ENCODE measurements around the gene PRCD. TPM values are rescaled to one million over a fixed set of nuclear protein-coding genes. Genes with fewer than 3 reads are reported as not detected.
A peak's percentile ranks its signal among the peaks of the same experiment; 100 is the strongest.

The PRCD gene
- total RNA-seq, 4 donors from 2014 or later: 0.26 to 13.4 (median 0.69) TPM; not detected in 1

- Histone ChIP-seq H3K36me3 (no peaks in the 10 kb centered on the region), H3K27ac (peak overlapping the region; percentile 42 to 53), H3K9me3 (no peaks in the 10 kb centered on the region), H3K4me1 (peaks cover 0 to 4% of the 10 kb centered on the region in 2 donors), H3K27me3 (no peaks in the 10 kb centered on the region), H3K4me3 (no peak overlapping the region)
- TF ChIP-seq POLR2A (IDR thresholded peaks at IDR 0.05) (no peak), CTCF (IDR thresholded peaks at IDR 0.05) (no peak)
- peak; percentile 59 to 62 for DNase-seq
- intact Hi-C loops (cut with DNase I; ENCODE audit: low total_unique reads): no loop called here
Observed at GRCh38 chr17:76497979-76498875, 41.6 kb upstream of the PRCD start.

- TF ChIP-seq POLR2A (IDR thresholded peaks at IDR 0.05) (no peak), CTCF (IDR thresholded peaks at IDR 0.05) (no peak)
- Histone ChIP-seq H3K9me3 (no peaks in the 10 kb centered on the region), H3K4me3 (no peak overlapping the region), H3K4me1 (peaks cover 0 to 4% of the 10 kb centered on the region in 2 donors), H3K27me3 (no peaks in the 10 kb centered on the region), H3K36me3 (no peaks in the 10 kb centered on the region), H3K27ac (peak overlapping the region in 1 of 2 donors; percentile 42)
- intact Hi-C loops (cut with DNase I; ENCODE audit: low total_unique reads): no loop called here
- no peak for DNase-seq
Observed at GRCh38 chr17:76498876-76499251, 41.0 kb upstream of the PRCD start.

- no peak overlapping the region for H3K27ac ChIP-seq
- DNase-seq: no peak
- intact Hi-C loops (cut with DNase I; ENCODE audit: low total_unique reads): no loop called here
- H3K36me3 ChIP-seq: no peaks in the 10 kb centered on the region
- peaks cover 0 to 4% of the 10 kb centered on the region in 2 donors for H3K4me1 ChIP-seq
- H3K4me3 ChIP-seq: no peak overlapping the region
- H3K9me3 ChIP-seq: no peaks in the 10 kb centered on the region
- no peaks in the 10 kb centered on the region for H3K27me3 ChIP-seq
- TF ChIP-seq CTCF (IDR thresholded peaks at IDR 0.05) (no peak), POLR2A (IDR thresholded peaks at IDR 0.05) (no peak)
Observed at GRCh38 chr17:76499267-76499667, 40.6 kb upstream of the PRCD start.

GRCh38 chr17:76500074-76500746, 39.6 kb upstream of the PRCD start:
- H3K36me3 ChIP-seq: no peaks in the 10 kb centered on the region
- peak overlapping the region; percentile 10 to 52 for H3K4me3 ChIP-seq
- H3K27ac ChIP-seq: peak overlapping the region; percentile 53 to 66
- no peak for DNase-seq
- H3K9me3 ChIP-seq: no peaks in the 10 kb centered on the region
- intact Hi-C loops (cut with DNase I; ENCODE audit: low total_unique reads): no loop called here
- peaks cover 0 to 4% of the 10 kb centered on the region in 2 donors for H3K4me1 ChIP-seq
- H3K27me3 ChIP-seq: no peaks in the 10 kb centered on the region
- TF ChIP-seq POLR2A (IDR thresholded peaks at IDR 0.05) (no peak), CTCF (IDR thresholded peaks at IDR 0.05) (no peak)

- DNase-seq: no peak
- peak overlapping the region; percentile 10 to 52 for H3K4me3 ChIP-seq
- H3K9me3 ChIP-seq: no peaks in the 10 kb centered on the region
- H3K27ac ChIP-seq: peak overlapping the region; percentile 53 to 66
- no peaks in the 10 kb centered on the region for H3K36me3 ChIP-seq
- intact Hi-C loops (cut with DNase I; ENCODE audit: low total_unique reads): no loop called here
- peaks cover 0 to 4% of the 10 kb centered on the region in 2 donors for H3K4me1 ChIP-seq
- no peaks in the 10 kb centered on the region for H3K27me3 ChIP-seq
- TF ChIP-seq POLR2A (IDR thresholded peaks at IDR 0.05) (no peak), CTCF (IDR thresholded peaks at IDR 0.05) (no peak)
Observed at GRCh38 chr17:76500747-76501017, 39.2 kb upstream of the PRCD start.
